Neutrophil (primary cell): Measurements from ENCODE around the gene MAPK10.

Experiments used
- H3K27ac ChIP-seq: fragments of 200-600 bp; sonication (generic); 2 replicates; pipeline ENCODE4 v1.5.1; 2016; ENCODE audit warnings: mild to moderate bottlenecking, moderate library complexity
- H3K27me3 ChIP-seq: fragments of 200-600 bp; sonication (generic); 2 replicates; pipeline ENCODE4 v1.6.0; 2016; ENCODE audit warnings: mild to moderate bottlenecking
- H3K36me3 ChIP-seq: fragments of 200-600 bp; sonication (generic); 2 replicates; pipeline ENCODE4 v1.5.1; 2017
- H3K4me1 ChIP-seq, 2 experiments: fragments of 200-600 bp in 1 of 2; sonication (generic) in 1 of 2; 1 replicate in 1 of 2; 2 replicates in 1 of 2; pipeline versions ENCODE4 v1.5.1 to v1.6.1; 2013 to 2016; ENCODE audit warnings: low read depth in 1 of 2, low read length in 1 of 2, mild to moderate bottlenecking in 1 of 2, moderate library complexity in 1 of 2; ENCODE audit not compliant: control insufficient read depth in 1 of 2, insufficient read depth in 1 of 2
- H3K4me3 ChIP-seq, 2 experiments: fragments of 200-600 bp in 1 of 2; sonication (generic) in 1 of 2; 1 replicate in 1 of 2; 2 replicates in 1 of 2; pipeline ENCODE4 v1.5.1; 2013 to 2016; ENCODE audit warnings: low read depth in 1 of 2, low read length in 1 of 2, mild to moderate bottlenecking in 1 of 2, moderate library complexity in 1 of 2
- H3K9me3 ChIP-seq: fragments of 200-600 bp; sonication (generic); 2 replicates; pipeline ENCODE4 v1.5.1; 2016
- TF ChIP-seq, protein P1 (sequence below): fragments of 200-600 bp; sonication (generic); IDR thresholded peaks from 2 replicates; pipeline ENCODE4 v1.5.1; 2016; ENCODE audit warnings: antibody characterized with exemption

Gene MAPK10

DNA sequence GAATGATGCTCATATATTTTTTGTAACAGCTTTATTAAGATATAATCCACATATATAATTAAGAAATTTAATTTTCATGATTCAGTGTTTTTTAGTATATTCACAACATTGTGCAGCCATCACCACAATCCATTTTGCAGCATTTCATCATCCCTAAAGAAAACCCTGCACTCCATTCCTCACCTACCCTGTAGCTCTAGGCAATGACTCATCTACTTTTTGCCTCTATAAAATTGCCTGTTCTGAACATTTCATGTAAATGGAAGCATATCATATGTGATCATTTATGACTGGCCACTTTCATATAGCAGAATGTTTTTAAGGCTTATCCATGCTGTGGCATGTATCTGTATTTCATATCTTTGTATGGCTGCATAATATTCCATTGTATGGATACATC is 339.9 kb downstream of the MAPK10 start:
- Histone ChIP-seq H3K36me3 (no peaks in the 10 kb centered on the region), H3K4me1 (peaks cover 0 to 10% of the 10 kb centered on the region in 2 experiments), H3K4me3 (no peak overlapping the region)

DNA sequence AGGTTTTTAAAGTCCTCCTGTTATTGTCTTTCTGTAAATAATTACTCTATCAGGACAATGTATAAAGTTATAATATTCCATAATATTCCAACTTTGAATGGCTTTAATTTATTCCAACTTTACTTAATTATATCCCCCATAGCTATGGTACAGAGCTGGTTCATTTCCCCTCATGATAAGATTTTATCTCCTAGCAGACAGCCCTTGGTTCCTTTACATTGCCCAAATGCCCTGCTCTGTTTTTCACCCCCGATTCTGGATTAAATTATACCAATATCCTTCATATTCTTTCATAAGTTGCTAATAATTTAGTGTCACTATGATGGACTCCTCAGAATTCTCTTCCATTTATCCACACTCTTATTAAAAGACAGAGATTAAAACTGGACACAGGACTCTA is 340.5 kb downstream of the MAPK10 start:
- TF ChIP-seq, protein P1, sequence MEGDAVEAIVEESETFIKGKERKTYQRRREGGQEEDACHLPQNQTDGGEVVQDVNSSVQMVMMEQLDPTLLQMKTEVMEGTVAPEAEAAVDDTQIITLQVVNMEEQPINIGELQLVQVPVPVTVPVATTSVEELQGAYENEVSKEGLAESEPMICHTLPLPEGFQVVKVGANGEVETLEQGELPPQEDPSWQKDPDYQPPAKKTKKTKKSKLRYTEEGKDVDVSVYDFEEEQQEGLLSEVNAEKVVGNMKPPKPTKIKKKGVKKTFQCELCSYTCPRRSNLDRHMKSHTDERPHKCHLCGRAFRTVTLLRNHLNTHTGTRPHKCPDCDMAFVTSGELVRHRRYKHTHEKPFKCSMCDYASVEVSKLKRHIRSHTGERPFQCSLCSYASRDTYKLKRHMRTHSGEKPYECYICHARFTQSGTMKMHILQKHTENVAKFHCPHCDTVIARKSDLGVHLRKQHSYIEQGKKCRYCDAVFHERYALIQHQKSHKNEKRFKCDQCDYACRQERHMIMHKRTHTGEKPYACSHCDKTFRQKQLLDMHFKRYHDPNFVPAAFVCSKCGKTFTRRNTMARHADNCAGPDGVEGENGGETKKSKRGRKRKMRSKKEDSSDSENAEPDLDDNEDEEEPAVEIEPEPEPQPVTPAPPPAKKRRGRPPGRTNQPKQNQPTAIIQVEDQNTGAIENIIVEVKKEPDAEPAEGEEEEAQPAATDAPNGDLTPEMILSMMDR, result no peak
- Histone ChIP-seq H3K27ac (no peak overlapping the region), H3K9me3 (no peaks in the 10 kb centered on the region), H3K27me3 (no peaks in the 10 kb centered on the region), H3K4me1 (peaks cover 0 to 6% of the 10 kb centered on the region in 2 experiments), H3K36me3 (no peaks in the 10 kb centered on the region), H3K4me3 (no peak overlapping the region)

More for the DNA sequence above, 339.9 kb downstream of the MAPK10 start:
- no peaks in the 10 kb centered on the region for H3K9me3 ChIP-seq
- H3K27ac ChIP-seq, result no peak overlapping the region
- TF ChIP-seq, protein P1, result no peak
- H3K27me3 ChIP-seq, result no peaks in the 10 kb centered on the region

DNA sequence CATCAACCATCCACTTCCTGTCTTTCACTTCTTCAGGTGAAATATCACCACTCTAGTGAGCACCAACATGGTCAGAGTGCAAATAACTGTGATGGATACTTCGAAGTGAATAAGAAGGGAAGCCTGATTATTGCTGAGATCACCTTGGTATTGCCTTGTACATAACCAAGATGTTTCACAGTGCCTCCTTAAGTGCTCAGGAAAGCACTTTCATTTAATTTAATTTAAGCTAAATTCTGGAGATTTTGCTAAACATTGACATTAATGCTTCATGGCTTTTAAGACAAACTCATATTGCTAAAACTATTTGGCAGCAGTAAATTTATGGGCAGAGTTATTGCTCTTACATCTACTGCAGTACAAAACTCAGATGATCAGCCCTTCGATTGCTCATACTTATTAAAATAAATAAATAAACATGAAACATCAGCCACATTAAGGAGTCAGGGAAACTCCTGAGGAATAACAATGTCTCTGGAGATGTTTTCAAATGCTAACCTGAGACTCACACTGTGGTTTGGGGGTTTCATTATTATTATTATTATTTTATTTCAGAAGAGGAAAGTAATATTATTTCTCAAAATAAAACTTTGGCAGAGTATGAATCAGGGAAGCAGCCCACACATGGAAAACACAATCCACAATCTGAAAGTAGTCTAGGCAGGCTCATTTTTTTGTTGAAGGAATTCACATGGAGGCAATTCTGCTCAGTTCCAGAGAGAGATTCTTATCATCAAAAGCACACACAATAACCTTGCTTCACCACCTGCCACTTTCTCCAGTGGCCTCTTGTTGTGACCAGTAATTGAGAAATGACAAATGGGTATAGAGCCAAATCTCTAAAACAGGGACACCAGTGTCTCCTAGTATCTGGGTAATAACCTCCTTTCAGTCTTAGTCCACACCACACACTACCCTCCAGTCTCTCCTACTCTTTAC is 344.2 kb downstream of the MAPK10 start:
- Histone ChIP-seq H3K4me3 (no peak overlapping the region), H3K9me3 (no peaks in the 10 kb centered on the region), H3K4me1 (no peaks in the 10 kb centered on the region), H3K27ac (no peak overlapping the region), H3K27me3 (no peaks in the 10 kb centered on the region), H3K36me3 (no peaks in the 10 kb centered on the region)
- TF ChIP-seq, protein P1, result no peak

DNA sequence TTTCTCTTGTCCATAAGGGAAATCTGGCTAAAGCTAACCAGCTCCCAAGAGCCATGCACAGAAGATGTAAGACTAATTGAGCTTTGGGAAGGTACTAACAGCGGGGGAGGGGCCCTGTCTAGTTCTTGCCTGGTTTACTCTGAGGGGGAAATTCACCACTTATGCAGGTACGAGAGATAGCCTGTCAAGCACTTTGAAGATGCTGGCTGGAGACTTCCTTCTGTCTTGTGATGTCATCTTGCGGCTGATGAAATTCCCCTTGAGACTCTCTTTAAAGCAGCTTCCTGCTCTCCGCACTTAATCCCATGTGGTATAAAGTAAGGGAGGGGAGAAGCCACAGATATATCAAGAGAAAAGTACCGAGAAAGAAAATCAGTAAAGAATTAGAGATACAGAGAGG is 345.3 kb downstream of the MAPK10 start:
- H3K36me3 ChIP-seq, result no peaks in the 10 kb centered on the region
- H3K4me1 ChIP-seq, result no peaks in the 10 kb centered on the region
- TF ChIP-seq, protein P1, result no peak
- no peak overlapping the region for H3K27ac ChIP-seq
- H3K9me3 ChIP-seq, result no peaks in the 10 kb centered on the region
- H3K4me3 ChIP-seq, result no peak overlapping the region
- no peaks in the 10 kb centered on the region for H3K27me3 ChIP-seq

DNA sequence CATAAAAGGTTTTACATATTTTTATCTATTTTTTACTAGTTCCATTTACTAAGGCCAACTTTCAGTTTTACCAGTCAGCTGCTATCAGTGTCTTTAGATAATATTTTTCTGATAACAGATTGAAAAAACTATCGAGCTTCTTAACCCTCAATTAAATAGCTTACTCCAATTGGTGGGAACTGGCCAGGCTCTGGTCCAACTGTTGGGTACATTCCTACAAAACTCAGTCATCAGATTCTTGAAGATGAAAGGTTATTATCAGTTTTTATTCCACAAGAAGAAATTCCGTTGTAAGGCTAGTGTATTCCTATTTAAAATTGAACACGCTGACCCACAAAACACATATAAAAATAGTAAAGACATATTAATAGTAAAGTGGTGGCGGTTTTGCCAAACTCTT is 346.2 kb downstream of the MAPK10 start:
- H3K27ac ChIP-seq, result no peak overlapping the region
- H3K9me3 ChIP-seq, result no peaks in the 10 kb centered on the region
- no peak overlapping the region for H3K4me3 ChIP-seq
- H3K27me3 ChIP-seq, result no peaks in the 10 kb centered on the region
- H3K36me3 ChIP-seq, result no peaks in the 10 kb centered on the region
- TF ChIP-seq, protein P1, result no peak
- no peaks in the 10 kb centered on the region for H3K4me1 ChIP-seq
